Endothelial cell of umbilical vein (primary cell): ENCODE measurements around the gene OR3A3. TPM values are rescaled to one million over a fixed set of nuclear protein-coding genes. Genes with fewer than 3 reads are reported as not detected.

Experiments used
- BruUV-seq: library from RNA; stranded (reverse); fragments of 400-500 nt; replicated peaks from 2 replicates; lab custom pipeline; 2021; lab: Mats Ljungman, UMichigan
- CTCF ChIA-PET: fragments of 300-600, 350-600 bp; sonication (Branson Sonifier 250); formaldehyde crosslinking; loops from one replicate; lab custom pipeline; 2021; ENCODE audit warnings: antibody characterized with exemption, inconsistent platforms; lab: Charles Lee
- POLR2A ChIA-PET: fragments of 300-600, 350-600 bp; sonication (Branson Sonifier 250); formaldehyde crosslinking; loops from one replicate; lab custom pipeline; 2021; ENCODE audit warnings: antibody characterized with exemption, inconsistent platforms; lab: Charles Lee
- DNase-seq: peaks from one replicate; pipeline ENCODE4 v3.0.0-alpha.2; 2011; ENCODE audit warnings: low read depth, low spot score
- FAIRE-seq: peaks from 2 replicates; lab custom pipeline; 2011; peaks lifted over from hg19 to GRCh38; lab: Jason Lieb, UNC
- H2AFZ ChIP-seq: 2 replicates; pipeline ENCODE4 v1.6.0; 2012; ENCODE audit warnings: low read depth, low read length, control low read depth, inconsistent platforms
- H3K27ac ChIP-seq: 2 replicates; pipeline ENCODE4 v1.5.1; 2011; ENCODE audit warnings: low read depth, mild to moderate bottlenecking, control low read depth, low read length, moderate library complexity; ENCODE audit not compliant: insufficient read depth
- H3K27me3 ChIP-seq, 2 experiments: 2 replicates each; pipeline versions ENCODE4 v1.6.0 to v1.6.1; 2011; ENCODE audit warnings: low read length in 2 of 2, mixed read lengths in 1 of 2; ENCODE audit not compliant: control insufficient read depth in 2 of 2, insufficient read depth in 2 of 2
- H3K36me3 ChIP-seq, 2 experiments: 2 replicates in 1 of 2; 3 replicates in 1 of 2; pipeline ENCODE4 v1.5.1; 2011; ENCODE audit warnings: low read length in 2 of 2, mild to moderate bottlenecking in 1 of 2, moderate library complexity in 1 of 2; ENCODE audit not compliant: control insufficient read depth in 2 of 2, insufficient read depth in 2 of 2; ENCODE audit errors: extremely low read depth in 1 of 2
- H3K4me1 ChIP-seq: 3 replicates; pipeline ENCODE4 v1.5.1; 2011; ENCODE audit warnings: mild to moderate bottlenecking, low read length; ENCODE audit not compliant: control insufficient read depth, insufficient read depth; ENCODE audit errors: extremely low read depth
- H3K4me2 ChIP-seq: 2 replicates; pipeline ENCODE4 v1.6.1; 2011; ENCODE audit warnings: low read length, control low read depth, mixed read lengths; ENCODE audit not compliant: insufficient read depth
- H3K4me3 ChIP-seq, 3 experiments: fragments of 200-600 bp in 1 of 3; sonication (generic), shearing (Covaris generic) in 1 of 3; replicated peaks in 1 of 3; 2 replicates each; pipeline ENCODE4 v1.5.1; 2011 to 2016; ENCODE audit warnings: control low read depth in 3 of 3, low read length in 3 of 3, mild to moderate bottlenecking in 2 of 3, inconsistent platforms in 1 of 3, low read depth in 1 of 3, moderate library complexity in 1 of 3; ENCODE audit not compliant: insufficient read depth in 1 of 3
- H3K79me2 ChIP-seq: 2 replicates; pipeline ENCODE4 v1.6.0; 2012; ENCODE audit warnings: low read length, inconsistent platforms; ENCODE audit not compliant: control insufficient read depth, insufficient read depth
- H3K9ac ChIP-seq: replicated peaks from 2 replicates; pipeline ENCODE3; 2011; ENCODE audit warnings: low read length, control low read depth; ENCODE audit not compliant: insufficient read depth; ENCODE audit errors: extremely low read depth
- H3K9me1 ChIP-seq: replicated peaks from 3 replicates; pipeline ENCODE4 v1.6.0; 2011; ENCODE audit warnings: mild to moderate bottlenecking, low read length; ENCODE audit not compliant: control insufficient read depth, insufficient read depth; ENCODE audit errors: extremely low read depth
- H3K9me3 ChIP-seq: replicated peaks from 2 replicates; pipeline ENCODE4 v1.5.1; 2012; ENCODE audit warnings: low read length, inconsistent platforms; ENCODE audit not compliant: control insufficient read depth, insufficient read depth
- H4K20me1 ChIP-seq: replicated peaks from 2 replicates; pipeline ENCODE3; 2011; ENCODE audit warnings: mild to moderate bottlenecking, low read length; ENCODE audit not compliant: control insufficient read depth, insufficient read depth; ENCODE audit errors: extremely low read depth
- CTCF ChIP-seq, 2 donors: IDR thresholded peaks; 1 replicate in 1 of 2; 2 replicates in 1 of 2; pipeline ENCODE4 v1.5.1; 2011; ENCODE audit warnings: low read length in 2 of 2, mild to moderate bottlenecking in 2 of 2, moderate library complexity in 2 of 2, control low read depth in 1 of 2, inconsistent platforms in 1 of 2, low read depth in 1 of 2; ENCODE audit not compliant: insufficient read depth in 1 of 2; ENCODE audit errors: extremely low read depth in 1 of 2
- EZH2 ChIP-seq: IDR thresholded peaks from 2 replicates; pipeline ENCODE4 v1.6.1; 2012; ENCODE audit warnings: borderline replicate concordance, low read depth, mild to moderate bottlenecking, moderate library complexity, low read length, inconsistent platforms; ENCODE audit not compliant: severe bottlenecking
- FOS ChIP-seq: IDR thresholded peaks from 2 replicates; pipeline ENCODE4 v1.6.1; 2011; ENCODE audit warnings: mild to moderate bottlenecking, low read length, moderate library complexity, borderline replicate concordance; ENCODE audit not compliant: insufficient read depth
- GATA2 ChIP-seq: IDR thresholded peaks from 2 replicates; pipeline ENCODE4 v1.7.0; 2011; ENCODE audit warnings: low read depth, mild to moderate bottlenecking, moderate library complexity, mixed read lengths, low read length; ENCODE audit not compliant: insufficient read length, insufficient read depth
- JUN ChIP-seq: IDR thresholded peaks from 2 replicates; pipeline ENCODE4 v1.6.1; 2011; ENCODE audit warnings: borderline replicate concordance, low read depth; ENCODE audit not compliant: insufficient read length, insufficient read depth
- MYC ChIP-seq: IDR thresholded peaks from one replicate; pipeline ENCODE4 v1.6.1; 2011; ENCODE audit warnings: mild to moderate bottlenecking, low read depth, low read length
- POLR2A ChIP-seq: IDR thresholded peaks from 2 replicates; pipeline ENCODE4 v1.6.1; 2012; ENCODE audit warnings: low read depth, mild to moderate bottlenecking, control low read depth, low read length
- POLR2AphosphoS5 ChIP-seq: IDR thresholded peaks from 2 replicates; pipeline ENCODE4 v1.6.1; 2012; ENCODE audit warnings: low read depth, mild to moderate bottlenecking, control low read depth, low read length, moderate library complexity; ENCODE audit not compliant: insufficient read depth
- dilution Hi-C: fragments of 300-500 bp; cut with MboI; formaldehyde crosslinking; loops from one replicate; pipeline ENCODE4 v1.15.0; 2019; ENCODE audit warnings: low sequenced_read_pairs; ENCODE audit not compliant: extremely low pct_ligation_motif_present
- intact Hi-C: fragments of 100-400 bp; cut with micrococcal nuclease; formaldehyde crosslinking; loops from one replicate; pipeline ENCODE4 v1.10.0; 2022
- polyA plus RNA-seq, 4 experiments: library from polyadenylated mRNA; depleted of rRNA in 3 of 4; stranded (reverse) in 3 of 4; unstranded in 1 of 4; fragments of >200 nt; gene quantifications; 2 replicates each; pipeline versions ENCODE4 v1.2.1 to v1.2.3, GENCODE V29; 2011 to 2012; ENCODE audit warnings: missing spikeins in 1 of 4
- total RNA-seq: library from RNA; stranded (reverse); gene quantifications from 2 replicates; pipeline ENCODE4 v1.2.3, GENCODE V29; 2021
- TF ChIP-seq, protein P1 (sequence below): IDR thresholded peaks from 2 replicates; pipeline ENCODE4 v1.6.1; 2011; ENCODE audit not compliant: insufficient read depth, insufficient read length

Gene OR3A3
- total and polyA plus RNA-seq, 2 donors (not counting 3 experiments of a cell fraction or from before 2014, with no cell fraction given) = not detected

DNA sequence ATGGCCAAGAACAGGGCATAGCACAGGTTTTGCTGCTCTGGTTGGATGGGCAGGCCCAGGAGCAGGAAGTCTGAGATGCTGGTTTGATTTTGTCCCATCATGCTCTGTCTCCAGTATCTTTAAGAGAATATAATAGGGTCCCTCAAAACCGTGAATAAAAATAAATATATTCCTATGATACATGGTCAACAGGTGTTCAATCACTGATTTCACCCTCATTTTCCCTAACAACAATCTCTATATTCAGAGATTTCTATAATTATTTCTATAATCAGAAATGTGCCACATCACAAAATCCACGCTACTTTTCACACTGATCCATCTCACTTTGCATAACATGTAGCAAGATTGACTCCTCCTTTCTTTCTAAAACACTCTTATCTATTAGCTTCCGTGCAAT lies 22.6 kb downstream of the OR3A3 start, which contains the start of gene OR1E2:
OR1E2 (minus strand) TSS at position 101 of the 400 bp plus-strand sequence; CDS start at position 101, 0 bp downstream.
- Histone ChIP-seq H3K36me3 (no peaks in the 10 kb centered on the region), H3K4me2 (no peak within 1 kb of the TSS), H3K27ac (no peak within 1 kb of the TSS), H3K9me3 (peaks cover 2% of the 10 kb centered on the region), H3K9ac (no peak within 1 kb of the TSS), H4K20me1 (no peaks in the 10 kb centered on the region), H3K4me3 (no peak within 1 kb of the TSS), H3K4me1 (no peaks in the 10 kb centered on the region), H2AFZ (no peak within 1 kb of the TSS), H3K27me3 (no peaks in the 10 kb centered on the region), H3K9me1 (no peaks in the 10 kb centered on the region), H3K79me2 (no peaks in the 10 kb centered on the region)
- no TSS peak for BruUV-seq
- ChIA-PET CTCF (no interaction called here), POLR2A (no interaction called here)
- intact Hi-C loops = no loop called here
- FAIRE-seq = no peak
- dilution Hi-C loops = no loop called here
- TF ChIP-seq GATA2 = no peak
- no peak for TF ChIP-seq POLR2AphosphoS5
- TF ChIP-seq CTCF (IDR thresholded peaks at IDR 0.05; ENCODE audit: extremely low read depth in 1 of 2, insufficient read depth in 1 of 2, low read depth in 1 of 2, low read length in 2 of 2) = no peak
- no peak for TF ChIP-seq JUN
- DNase-seq = no peak

DNA sequence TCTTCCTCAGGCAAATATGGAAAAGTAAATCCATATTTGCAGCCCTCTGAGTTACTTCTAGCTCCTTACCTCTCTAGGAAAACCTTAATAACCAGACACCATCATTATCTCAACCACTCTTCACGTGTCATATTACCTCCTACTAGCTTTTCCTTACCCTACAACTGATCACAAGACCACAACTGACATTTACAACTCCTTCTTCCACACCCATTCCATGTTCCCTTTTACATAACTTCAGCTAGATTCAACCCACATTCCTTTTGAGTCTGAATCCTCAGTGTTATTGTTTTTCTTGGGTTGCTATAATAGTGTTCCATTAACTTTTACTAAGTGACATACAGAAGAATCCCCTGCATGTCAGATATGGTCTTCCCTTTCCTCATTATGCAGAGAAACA lies 27.2 kb downstream of the OR3A3 start:
- no peak for DNase-seq
- no peaks in the 10 kb centered on the region for H3K79me2 ChIP-seq
- FAIRE-seq = no peak
- H3K4me3 ChIP-seq = no peak overlapping the region
- intact Hi-C loops (no loop called here), dilution Hi-C loops (no loop called here)
- H3K9me1 ChIP-seq = no peaks in the 10 kb centered on the region
- no peak overlapping the region for H3K9ac ChIP-seq
- no peak overlapping the region for H2AFZ ChIP-seq
- no peaks in the 10 kb centered on the region for H3K4me1 ChIP-seq
- H3K4me2 ChIP-seq = no peak overlapping the region
- no TSS peak for BruUV-seq
- ChIA-PET CTCF (no interaction called here), POLR2A (no interaction called here)
- H3K27me3 ChIP-seq = no peaks in the 10 kb centered on the region
- no peaks in the 10 kb centered on the region for H3K36me3 ChIP-seq
- peaks cover 2% of the 10 kb centered on the region for H3K9me3 ChIP-seq
- H4K20me1 ChIP-seq = no peaks in the 10 kb centered on the region
- H3K27ac ChIP-seq = no peak overlapping the region
- TF ChIP-seq, protein P1, sequence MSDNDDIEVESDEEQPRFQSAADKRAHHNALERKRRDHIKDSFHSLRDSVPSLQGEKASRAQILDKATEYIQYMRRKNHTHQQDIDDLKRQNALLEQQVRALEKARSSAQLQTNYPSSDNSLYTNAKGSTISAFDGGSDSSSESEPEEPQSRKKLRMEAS = no peak
- TF ChIP-seq JUN (no peak), FOS (no peak), MYC (no peak), POLR2A (no peak), POLR2AphosphoS5 (no peak), CTCF (IDR thresholded peaks at IDR 0.05; ENCODE audit: extremely low read depth in 1 of 2, insufficient read depth in 1 of 2, low read depth in 1 of 2, low read length in 2 of 2) (no peak), GATA2 (no peak), EZH2 (no peak)
